Activated CD8-positive, alpha-beta T cell treated with anti-CD3 and anti-CD28 coated beads for 36 hours (primary cell): ENCODE data around the gene SGMS1. TPM values are rescaled to one million over a fixed set of nuclear protein-coding genes. Genes with fewer than 3 reads are reported as not detected.

Experiments used
- ATAC-seq: fragments of 200-7000 bp; cut with Tn5 transposase; one replicate; pipeline ENCODE4 v1.10.0; 2021; ENCODE audit warnings: mild to moderate bottlenecking, moderate library complexity
- CTCF ChIA-PET: fragments of 350-600 bp; sonication (Branson Sonifier 250); formaldehyde crosslinking; loops from one replicate; lab custom pipeline; 2021; ENCODE audit warnings: antibody characterized with exemption; lab: Charles Lee
- POLR2A ChIA-PET: fragments of 350-600 bp; sonication (Branson Sonifier 250); formaldehyde crosslinking; loops from one replicate; lab custom pipeline; 2021; ENCODE audit warnings: antibody characterized with exemption; lab: Charles Lee
- DNase-seq: peaks from one replicate; pipeline ENCODE4 v3.0.0-alpha.2; 2020
- H3K27ac Mint-ChIP-seq: one replicate; pipeline ENCODE4 v1.8.0; 2021; ENCODE audit warnings: mild to moderate bottlenecking, mixed read lengths
- H3K27me3 Mint-ChIP-seq: one replicate; pipeline ENCODE4 v1.8.0; 2021; ENCODE audit warnings: mixed read lengths
- H3K36me3 Mint-ChIP-seq: one replicate; pipeline ENCODE4 v1.8.0; 2021; ENCODE audit warnings: low read depth, mixed read lengths
- H3K4me1 Mint-ChIP-seq: one replicate; pipeline ENCODE4 v1.8.0; 2021; ENCODE audit warnings: low read depth, mixed read lengths
- H3K4me3 Mint-ChIP-seq: one replicate; pipeline ENCODE4 v1.8.0; 2021; ENCODE audit warnings: mild to moderate bottlenecking, moderate library complexity, mixed read lengths
- H3K9me3 Mint-ChIP-seq: one replicate; pipeline ENCODE4 v1.8.0; 2021; ENCODE audit warnings: mixed read lengths
- CTCF ChIP-seq: fragments of 200-600 bp; IDR thresholded peaks from one replicate; pipeline ENCODE4 v1.8.0; 2022; ENCODE audit warnings: antibody characterized with exemption, mild to moderate bottlenecking
- intact Hi-C: fragments of 100-400 bp; cut with micrococcal nuclease; formaldehyde crosslinking; loops from one replicate; pipeline ENCODE4 v1.10.0; 2022
- total RNA-seq, 2 experiments: library from RNA; stranded (reverse); gene quantifications; one replicate each; pipeline ENCODE4 v1.2.3, GENCODE V29; 2021

The SGMS1 gene
- total RNA-seq, 2 experiments from 2014 or later: 9.0 to 10.6 TPM

GRCh38 chr10:50658165-50658564 lies 34.4 kb upstream of the SGMS1 start:
- Mint-ChIP-seq H3K4me3 (no peak overlapping the region), H3K4me1 (peaks cover 9% of the 10 kb centered on the region), H3K27ac (no peak overlapping the region), H3K36me3 (no peaks in the 10 kb centered on the region), H3K9me3 (no peaks in the 10 kb centered on the region), H3K27me3 (no peaks in the 10 kb centered on the region)
- TF ChIP-seq CTCF: no peak
- no peak for DNase-seq
- CTCF ChIA-PET: no interaction called here
- POLR2A ChIA-PET: no interaction called here
- ATAC-seq: no peak
- intact Hi-C loops: no loop called here

GRCh38 chr10:50653758-50654157 lies 30.0 kb upstream of the SGMS1 start:
- DNase-seq: no peak
- no peak overlapping the region for H3K27ac Mint-ChIP-seq
- peaks cover 13% of the 10 kb centered on the region for H3K4me1 Mint-ChIP-seq
- H3K27me3 Mint-ChIP-seq: peaks cover under 1% of the 10 kb centered on the region
- intact Hi-C loops: no loop called here
- H3K36me3 Mint-ChIP-seq: no peaks in the 10 kb centered on the region
- ChIA-PET CTCF (interaction anchor here (0.7 to 2.1 kb wide), 7 partner anchors 9 to 109 kb away, joined by 3 to 6 read pairs (median 3); no protein-coding TSS in a partner anchor), POLR2A (interaction anchor here (0.8 kb wide), 1 partner anchor 16 kb away, joined by 3 read pairs; no protein-coding TSS in a partner anchor)
- TF ChIP-seq CTCF: no peak
- H3K9me3 Mint-ChIP-seq: no peaks in the 10 kb centered on the region
- ATAC-seq: no peak
- H3K4me3 Mint-ChIP-seq: no peak overlapping the region

- intact Hi-C loops: no loop called here
- no peak for ATAC-seq
- Mint-ChIP-seq H3K27ac (no peak overlapping the region), H3K9me3 (no peaks in the 10 kb centered on the region), H3K36me3 (no peaks in the 10 kb centered on the region), H3K4me1 (peaks cover 13% of the 10 kb centered on the region), H3K4me3 (no peak overlapping the region), H3K27me3 (peaks cover 2% of the 10 kb centered on the region)
- peak; percentile 24 for DNase-seq
- POLR2A ChIA-PET: interaction anchor here (0.8 kb wide), 1 partner anchor 17 kb away, joined by 3 read pairs; no protein-coding TSS in a partner anchor
- CTCF ChIA-PET: interaction anchor here (0.7 to 2.1 kb wide), 7 partner anchors 9 to 109 kb away, joined by 3 to 6 read pairs (median 3); no protein-coding TSS in a partner anchor
- TF ChIP-seq CTCF: peak; percentile 33
These were observed 29.4 kb upstream of the SGMS1 start for GRCh38 chr10:50653142-50653541.

GRCh38 chr10:50651808-50652207 lies 28.1 kb upstream of the SGMS1 start:
- Mint-ChIP-seq H3K4me1 (peaks cover 13% of the 10 kb centered on the region), H3K36me3 (no peaks in the 10 kb centered on the region), H3K9me3 (no peaks in the 10 kb centered on the region), H3K27ac (no peak overlapping the region), H3K4me3 (no peak overlapping the region), H3K27me3 (peaks cover 2% of the 10 kb centered on the region)
- POLR2A ChIA-PET: no interaction called here
- no peak for ATAC-seq
- intact Hi-C loops: no loop called here
- CTCF ChIA-PET: interaction anchor here (0.6 to 1.1 kb wide), 2 partner anchors 91 to 1256 kb away, joined by 3 to 6 read pairs; no protein-coding TSS in a partner anchor
- no peak for TF ChIP-seq CTCF
- no peak for DNase-seq

- no peaks in the 10 kb centered on the region for H3K36me3 Mint-ChIP-seq
- no peak overlapping the region for H3K4me3 Mint-ChIP-seq
- H3K27me3 Mint-ChIP-seq: peaks cover 2% of the 10 kb centered on the region
- ATAC-seq (no peak), DNase-seq (no peak)
- POLR2A ChIA-PET: no interaction called here
- intact Hi-C loops: no loop called here
- no peak for TF ChIP-seq CTCF
- CTCF ChIA-PET: no interaction called here
- H3K4me1 Mint-ChIP-seq: peaks cover 13% of the 10 kb centered on the region
- no peaks in the 10 kb centered on the region for H3K9me3 Mint-ChIP-seq
- H3K27ac Mint-ChIP-seq: no peak overlapping the region
These were observed 26.7 kb upstream of the SGMS1 start for GRCh38 chr10:50650481-50650880.
